ENCODE measurements around the gene SGMS1.
"Not testable (repeated sequence)": the region's sequence is repeated elsewhere in the genome, so short reads cannot be mapped to it uniquely, and the experiment has no call there.

The SGMS1 gene

DNA sequence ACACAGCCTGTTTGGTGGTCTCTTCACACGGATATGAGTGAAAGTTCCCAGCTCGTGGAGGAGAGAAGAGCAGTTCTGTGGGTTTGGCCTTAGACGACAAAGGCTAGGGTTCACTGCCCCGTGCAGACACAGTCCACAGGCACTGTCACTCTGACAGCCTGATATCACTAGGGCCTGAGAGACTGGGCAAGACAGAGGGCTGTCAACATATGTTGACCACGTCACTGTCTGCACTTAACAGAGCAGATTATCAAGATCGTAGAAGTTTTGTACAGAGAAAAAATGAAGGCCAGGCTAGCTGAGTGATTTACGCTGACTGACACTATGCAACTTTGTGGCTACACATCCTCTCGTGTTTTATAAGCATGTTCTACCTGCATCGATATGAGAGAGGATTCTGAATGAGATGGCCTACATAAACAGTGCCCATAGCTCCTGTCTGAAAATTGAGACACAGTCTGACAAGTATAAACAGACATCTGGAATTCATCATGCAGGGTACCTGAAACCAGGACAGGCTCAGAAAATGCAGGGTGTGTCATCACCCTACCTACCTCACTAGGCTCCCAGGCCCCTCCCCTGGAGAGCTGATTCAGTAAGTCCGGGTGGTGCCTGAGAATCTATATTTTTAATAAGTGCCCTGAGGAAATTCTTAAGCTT is 120.0 kb downstream of the SGMS1 start:
- DNase-seq (ENCODE audit: low read depth) = no peak

DNA sequence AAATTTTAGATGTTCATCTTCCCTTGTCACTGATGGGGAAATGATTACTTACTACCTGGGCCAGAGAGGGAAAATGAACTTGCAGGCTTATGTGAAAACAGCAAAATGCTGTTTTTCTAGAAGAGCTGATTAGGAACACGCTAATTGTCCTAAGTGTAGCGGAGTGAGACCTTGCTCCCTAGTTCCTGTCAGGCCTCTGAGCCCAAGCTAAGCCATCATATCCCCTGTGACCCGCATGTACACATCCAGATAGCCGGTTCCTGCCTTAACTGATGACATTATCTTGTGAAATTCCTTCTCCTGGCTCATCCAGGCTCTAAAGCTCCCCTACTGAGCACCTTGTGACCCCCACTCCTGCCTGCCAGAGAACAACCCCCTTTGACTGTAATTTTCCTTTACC is 120.6 kb downstream of the SGMS1 start:
- not testable (repeated sequence) for DNase-seq (ENCODE audit: low read depth); H3K4me3 ChIP-seq (ENCODE audit: control insufficient read depth, low read depth, low read length)

More for the DNA sequence above, 120.0 kb downstream of the SGMS1 start:
- H3K4me3 ChIP-seq (ENCODE audit: control insufficient read depth, low read depth, low read length) = no peak overlapping the region
- TF ChIP-seq, protein P1, sequence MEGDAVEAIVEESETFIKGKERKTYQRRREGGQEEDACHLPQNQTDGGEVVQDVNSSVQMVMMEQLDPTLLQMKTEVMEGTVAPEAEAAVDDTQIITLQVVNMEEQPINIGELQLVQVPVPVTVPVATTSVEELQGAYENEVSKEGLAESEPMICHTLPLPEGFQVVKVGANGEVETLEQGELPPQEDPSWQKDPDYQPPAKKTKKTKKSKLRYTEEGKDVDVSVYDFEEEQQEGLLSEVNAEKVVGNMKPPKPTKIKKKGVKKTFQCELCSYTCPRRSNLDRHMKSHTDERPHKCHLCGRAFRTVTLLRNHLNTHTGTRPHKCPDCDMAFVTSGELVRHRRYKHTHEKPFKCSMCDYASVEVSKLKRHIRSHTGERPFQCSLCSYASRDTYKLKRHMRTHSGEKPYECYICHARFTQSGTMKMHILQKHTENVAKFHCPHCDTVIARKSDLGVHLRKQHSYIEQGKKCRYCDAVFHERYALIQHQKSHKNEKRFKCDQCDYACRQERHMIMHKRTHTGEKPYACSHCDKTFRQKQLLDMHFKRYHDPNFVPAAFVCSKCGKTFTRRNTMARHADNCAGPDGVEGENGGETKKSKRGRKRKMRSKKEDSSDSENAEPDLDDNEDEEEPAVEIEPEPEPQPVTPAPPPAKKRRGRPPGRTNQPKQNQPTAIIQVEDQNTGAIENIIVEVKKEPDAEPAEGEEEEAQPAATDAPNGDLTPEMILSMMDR (IDR thresholded peaks at IDR 0.05; ENCODE audit: control insufficient read depth, insufficient read depth, low read depth, low read length, missing control alignments) = no peak

DNA sequence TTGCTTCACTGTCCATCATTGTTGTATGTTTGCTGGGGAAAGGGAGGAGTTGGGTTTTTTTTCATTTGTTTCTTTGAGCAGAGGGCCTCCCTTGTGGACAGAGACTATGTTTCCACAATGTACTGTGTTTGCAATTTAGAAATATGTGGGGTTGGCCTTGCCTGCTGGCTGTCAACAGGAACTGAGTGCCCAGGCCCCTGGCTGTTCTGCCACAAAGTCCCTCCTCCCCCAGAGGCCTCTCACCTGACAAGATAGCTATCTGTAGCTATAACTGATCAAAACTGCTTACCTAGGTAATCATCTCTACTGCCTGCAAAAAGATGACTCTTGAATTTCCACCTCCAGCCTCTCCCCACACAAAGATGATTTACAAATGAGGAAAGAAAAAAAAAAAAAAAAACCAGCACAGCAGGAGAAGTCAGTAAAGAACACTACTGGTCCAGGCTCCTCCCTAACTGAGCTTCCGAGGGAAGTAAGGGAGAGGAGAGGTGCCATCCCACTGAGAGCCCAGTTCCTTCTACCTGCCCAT is 121.8 kb downstream of the SGMS1 start:
- TF ChIP-seq, protein P1 (IDR thresholded peaks at IDR 0.05; ENCODE audit: control insufficient read depth, insufficient read depth, low read depth, low read length, missing control alignments) = no peak
- H3K4me3 ChIP-seq (ENCODE audit: control insufficient read depth, low read depth, low read length) = no peak overlapping the region
- DNase-seq (ENCODE audit: low read depth) = no peak

GRCh38 chr10:50501478-50501877 is 122.3 kb downstream of the SGMS1 start:
- TF ChIP-seq, protein P1 (IDR thresholded peaks at IDR 0.05; ENCODE audit: control insufficient read depth, insufficient read depth, low read depth, low read length, missing control alignments) = no peak
- DNase-seq (ENCODE audit: low read depth) = no peak
- no peak overlapping the region for H3K4me3 ChIP-seq (ENCODE audit: control insufficient read depth, low read depth, low read length)

- no peak for DNase-seq (ENCODE audit: low read depth)
- H3K4me3 ChIP-seq (ENCODE audit: control insufficient read depth, low read depth, low read length) = no peak overlapping the region
- TF ChIP-seq, protein P1 (IDR thresholded peaks at IDR 0.05; ENCODE audit: control insufficient read depth, insufficient read depth, low read depth, low read length, missing control alignments) = no peak
Observed at GRCh38 chr10:50498465-50498864, 125.3 kb downstream of the SGMS1 start.

GRCh38 chr10:50497758-50498157 is 126.0 kb downstream of the SGMS1 start:
- TF ChIP-seq, protein P1 (IDR thresholded peaks at IDR 0.05; ENCODE audit: control insufficient read depth, insufficient read depth, low read depth, low read length, missing control alignments) = no peak
- no peak overlapping the region for H3K4me3 ChIP-seq (ENCODE audit: control insufficient read depth, low read depth, low read length)
- DNase-seq (ENCODE audit: low read depth) = peak; percentile 13

GRCh38 chr10:50496228-50496627 is 127.5 kb downstream of the SGMS1 start:
- TF ChIP-seq, protein P1 (IDR thresholded peaks at IDR 0.05; ENCODE audit: control insufficient read depth, insufficient read depth, low read depth, low read length, missing control alignments) = no peak
- no peak overlapping the region for H3K4me3 ChIP-seq (ENCODE audit: control insufficient read depth, low read depth, low read length)
- no peak for DNase-seq (ENCODE audit: low read depth)

Measured in AG09309 (cell line).